DMS53 (cell line): ENCODE data around the gene ADGRG3.

ENCODE experiments used
- DNase-seq: peaks from one replicate; lab custom pipeline; 2025; lab: John Stamatoyannopoulos, UW

Gene ADGRG3

DNA sequence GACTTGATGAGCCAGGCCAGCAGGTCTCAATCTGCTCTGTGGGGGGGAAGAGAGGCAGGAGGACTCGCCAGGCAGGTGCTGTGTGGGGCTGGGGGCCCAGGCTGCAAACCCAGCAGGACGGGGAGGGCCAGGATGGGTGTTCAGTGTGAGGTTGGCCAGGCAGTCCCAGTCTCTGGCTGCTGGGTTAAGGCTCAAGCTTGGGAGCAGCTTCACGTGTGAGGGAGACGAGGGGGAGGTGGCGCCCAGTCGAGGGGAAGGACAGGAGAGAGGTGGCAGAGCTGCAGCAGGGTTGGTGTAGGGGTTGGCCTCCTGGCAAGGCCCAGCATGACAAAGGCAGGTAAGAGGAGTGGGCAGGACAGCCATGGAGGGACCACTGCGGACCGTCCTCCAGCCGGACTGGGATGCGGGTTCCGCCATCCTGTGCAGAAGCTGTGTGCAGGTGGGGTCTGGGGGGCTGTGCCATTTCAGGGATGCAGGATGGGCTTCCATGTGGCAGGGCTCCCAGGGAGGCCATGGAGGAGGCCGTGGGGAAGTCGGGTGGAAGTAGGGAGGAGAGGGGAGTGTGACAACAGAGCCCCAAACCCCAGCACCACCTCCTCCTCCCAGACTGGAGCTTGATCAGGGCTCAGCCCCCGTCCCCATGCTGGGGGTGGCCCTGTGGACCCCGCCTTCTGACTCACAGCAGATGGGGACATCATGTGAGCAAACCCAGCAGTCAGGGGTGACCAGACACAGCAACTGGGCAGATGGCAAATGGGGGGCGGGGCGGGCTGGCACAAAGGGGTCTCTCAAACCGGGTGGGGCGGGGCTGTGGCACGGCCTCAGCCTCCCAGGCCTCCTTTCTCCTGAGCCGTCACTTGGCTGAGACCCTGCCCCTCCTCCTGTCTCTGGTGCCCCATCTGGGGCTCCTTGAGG lies 36.9 kb upstream of the ADGRG3 start:
- no peak for DNase-seq

DNA sequence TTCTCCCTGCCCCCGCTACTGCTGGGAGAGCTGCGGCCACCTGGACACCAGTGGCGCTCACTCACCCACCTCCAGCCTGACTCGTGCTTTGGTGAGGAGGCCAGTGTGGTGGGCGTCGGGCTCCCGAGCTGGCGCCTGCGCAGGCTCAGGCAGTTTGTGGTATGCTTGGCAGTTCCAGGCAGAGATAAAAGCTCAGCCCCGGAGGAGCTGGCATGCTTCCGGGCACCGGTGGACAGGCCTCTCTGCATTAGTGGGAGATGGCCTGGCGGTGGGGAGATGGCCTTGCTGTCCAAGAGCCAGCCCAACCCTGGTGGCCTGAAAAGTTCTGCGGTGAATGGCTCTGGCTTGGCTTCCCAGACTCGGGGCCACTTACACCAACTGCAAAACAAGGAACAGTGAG lies 35.5 kb upstream of the ADGRG3 start:
- no peak for DNase-seq

DNA sequence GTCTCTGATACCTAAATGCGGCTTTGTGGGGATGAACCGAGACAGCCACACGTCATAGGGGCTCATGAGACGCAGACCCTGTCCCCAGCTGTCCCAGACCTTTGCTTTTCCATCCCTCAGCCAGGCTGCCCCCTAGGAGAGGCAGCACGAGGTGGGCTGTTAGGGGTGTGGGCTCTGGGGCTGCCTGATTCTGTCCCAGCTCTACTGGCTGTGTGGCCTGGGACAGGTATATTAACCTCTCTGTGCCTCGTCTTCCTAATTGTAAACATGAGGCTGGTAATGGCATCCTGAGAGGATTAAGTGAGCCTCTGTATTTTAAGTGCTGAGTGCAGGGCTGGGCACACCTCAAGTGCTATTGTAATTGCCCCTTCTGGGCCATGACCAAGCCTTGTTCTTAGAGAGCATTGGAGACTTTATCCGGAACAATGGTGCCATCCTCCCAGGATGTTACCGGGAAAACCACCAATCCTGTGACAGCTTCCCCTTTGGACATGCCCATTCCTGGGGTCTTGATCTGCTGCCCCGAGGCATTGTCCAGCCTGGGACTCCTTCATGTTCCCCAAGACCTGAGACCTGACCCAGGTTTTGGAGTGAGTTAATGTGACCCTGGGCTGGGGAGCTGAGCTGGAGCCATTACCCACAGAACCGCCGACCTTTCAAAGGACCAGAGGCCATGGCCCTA lies 34.6 kb upstream of the ADGRG3 start:
- DNase-seq = no peak

DNA sequence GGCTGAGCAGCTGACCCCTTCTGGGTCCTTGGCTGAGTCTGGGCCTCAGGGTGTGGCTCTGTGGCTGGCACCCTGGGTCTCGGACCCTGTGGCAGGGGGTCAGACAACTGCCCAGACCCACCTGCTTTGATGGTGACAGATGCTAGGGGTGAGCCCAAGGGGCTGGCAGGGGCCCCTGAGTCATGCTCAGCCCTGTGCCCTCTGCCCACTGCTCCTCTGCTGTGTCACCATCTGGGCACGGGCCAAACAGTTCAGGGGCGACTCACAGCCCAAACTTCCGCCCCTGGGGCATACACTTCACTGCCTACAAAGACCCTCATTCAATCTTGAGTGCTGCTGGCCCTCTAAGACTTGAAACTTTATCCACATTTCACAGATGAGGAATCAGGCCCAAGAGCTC lies 33.9 kb upstream of the ADGRG3 start:
- no peak for DNase-seq

DNA sequence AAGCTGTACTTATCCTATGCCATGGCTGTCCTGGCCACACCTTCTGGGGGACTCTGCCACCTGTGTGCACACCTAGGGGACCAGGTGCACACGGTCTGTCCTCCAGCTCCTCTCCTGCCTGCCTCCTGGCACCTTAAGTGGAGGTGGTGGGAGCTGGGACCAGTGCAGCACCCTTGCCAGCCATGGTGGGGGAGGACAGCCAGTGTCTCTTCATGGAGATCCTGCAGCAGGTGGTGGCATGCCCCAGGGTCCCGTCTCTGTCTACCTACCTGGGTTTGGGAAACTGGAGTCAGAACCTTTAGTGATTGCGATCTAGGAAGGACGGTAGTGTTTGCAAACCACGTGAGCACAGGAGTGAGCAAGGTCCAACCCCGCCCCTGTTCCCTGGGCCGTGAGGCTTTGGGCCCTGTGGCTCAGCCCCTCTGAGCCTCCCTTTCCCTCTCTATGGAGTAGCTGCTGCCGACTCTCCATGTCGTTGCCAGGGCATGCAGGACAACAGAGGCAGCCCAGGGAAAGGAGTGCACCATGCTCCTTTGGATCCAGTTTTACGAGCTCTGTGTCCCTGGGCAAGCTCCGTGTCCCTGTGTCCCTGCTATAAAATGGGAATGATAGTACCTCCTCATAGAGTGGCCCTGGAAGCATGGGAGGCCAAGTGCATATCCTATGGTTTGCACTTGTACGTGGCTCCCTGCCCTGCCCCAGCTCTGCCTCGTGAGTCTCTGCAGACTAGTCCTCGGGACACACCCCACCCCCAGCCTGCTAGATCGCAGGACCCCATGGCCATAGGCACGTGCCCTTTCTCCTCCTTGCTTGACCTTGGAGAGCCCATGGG lies 32.6 kb upstream of the ADGRG3 start:
- no peak for DNase-seq

DNA sequence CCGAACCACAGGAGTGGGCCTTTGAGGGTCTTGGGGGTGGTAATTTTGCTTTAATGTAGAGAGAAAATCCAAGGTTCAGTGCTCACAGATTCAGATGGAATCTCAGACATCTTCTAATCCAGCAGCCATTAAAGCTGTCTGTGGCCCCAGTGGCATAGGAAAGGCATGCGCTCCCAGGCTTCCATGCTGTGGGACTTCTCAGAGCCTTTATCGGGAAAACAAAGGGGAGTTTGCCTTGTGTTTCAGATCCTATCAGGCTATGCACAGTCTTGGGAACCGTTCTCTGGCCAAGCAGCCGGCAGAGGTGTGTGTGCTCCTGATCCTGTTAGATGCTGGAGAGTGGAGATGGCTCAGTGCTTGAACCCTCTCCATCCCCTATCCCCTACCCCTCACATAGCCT lies 31.9 kb upstream of the ADGRG3 start:
- DNase-seq = no peak

DNA sequence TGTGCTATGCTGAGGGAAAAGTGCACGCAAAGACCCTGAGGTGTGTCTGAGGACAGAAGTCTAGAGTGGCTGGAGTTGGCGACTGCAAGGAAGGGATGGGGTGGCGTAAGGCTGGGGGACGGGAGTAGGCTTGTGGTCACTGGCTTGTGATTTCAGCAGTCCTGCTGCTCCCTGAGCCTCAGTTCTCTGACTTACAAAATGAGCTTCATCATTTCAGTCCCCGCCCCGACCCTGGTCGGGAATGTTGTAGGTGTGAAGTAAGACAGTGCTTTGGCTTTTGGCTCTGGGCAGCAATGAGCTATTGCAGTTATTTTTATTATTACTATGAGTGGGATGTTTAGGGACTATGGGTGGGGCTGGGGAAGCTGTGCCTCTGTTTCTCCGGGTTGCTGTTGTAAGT lies 31.1 kb upstream of the ADGRG3 start:
- no peak for DNase-seq

DNA sequence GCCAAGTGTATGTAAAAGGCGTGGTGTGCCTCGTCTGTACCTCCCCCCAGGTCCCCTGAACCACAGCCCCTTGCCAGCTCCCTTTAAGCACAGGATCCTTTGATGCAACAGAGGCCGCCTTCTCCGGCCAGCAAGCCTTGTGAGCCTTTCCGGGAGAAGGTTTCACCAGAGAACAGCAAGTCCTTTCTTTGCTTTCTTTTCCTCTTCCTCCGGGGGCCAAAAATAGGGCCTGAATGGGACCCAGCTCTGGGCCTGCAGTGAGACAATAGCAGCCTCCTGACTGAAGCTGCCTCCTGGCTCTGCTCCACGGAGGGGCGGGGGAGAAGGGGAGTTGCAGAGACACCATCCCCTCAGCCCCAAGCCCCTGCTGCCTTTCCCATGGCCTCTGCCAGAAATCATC lies 30.7 kb upstream of the ADGRG3 start:
- DNase-seq = no peak

DNA sequence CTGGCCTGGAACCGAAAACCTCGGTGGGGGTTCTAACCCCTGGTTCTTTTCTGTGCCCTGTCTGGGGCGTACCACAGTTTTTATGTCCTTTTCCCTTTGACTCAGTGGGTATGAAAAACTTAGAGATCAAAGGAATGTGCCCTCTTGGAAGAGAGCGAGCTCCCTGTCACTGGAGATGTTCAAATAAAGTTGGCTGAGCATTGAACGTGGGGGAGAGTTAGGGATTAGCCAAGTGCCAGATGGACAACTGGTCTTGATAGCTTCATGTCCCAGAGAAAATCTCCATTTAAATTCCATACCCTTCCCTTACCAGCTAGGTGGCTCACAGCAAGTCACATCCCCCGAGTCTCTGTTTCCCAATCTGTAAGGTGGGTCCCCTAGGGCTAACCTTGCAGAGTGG lies 30.1 kb upstream of the ADGRG3 start:
- no peak for DNase-seq

DNA sequence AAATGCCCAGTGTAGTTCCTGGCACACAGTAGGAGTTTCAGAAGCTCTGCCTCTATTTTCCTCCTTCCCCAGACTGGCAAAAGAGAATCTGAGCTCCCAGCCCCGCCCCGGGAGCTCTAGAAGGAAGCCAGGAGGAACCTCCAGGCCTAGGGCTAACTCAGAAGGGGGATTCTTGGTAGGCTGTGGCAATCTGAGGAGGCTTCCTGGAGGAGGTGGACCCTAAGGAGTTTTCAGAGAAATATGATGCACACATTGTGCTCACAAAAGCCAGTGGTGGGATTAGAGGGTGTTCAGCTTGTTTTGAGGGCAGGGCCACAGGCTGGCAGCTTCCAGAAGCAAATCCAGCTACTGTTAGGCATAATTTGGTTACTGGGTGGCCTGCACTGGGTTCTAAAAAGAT lies 29.7 kb upstream of the ADGRG3 start:
- no peak for DNase-seq

DNA sequence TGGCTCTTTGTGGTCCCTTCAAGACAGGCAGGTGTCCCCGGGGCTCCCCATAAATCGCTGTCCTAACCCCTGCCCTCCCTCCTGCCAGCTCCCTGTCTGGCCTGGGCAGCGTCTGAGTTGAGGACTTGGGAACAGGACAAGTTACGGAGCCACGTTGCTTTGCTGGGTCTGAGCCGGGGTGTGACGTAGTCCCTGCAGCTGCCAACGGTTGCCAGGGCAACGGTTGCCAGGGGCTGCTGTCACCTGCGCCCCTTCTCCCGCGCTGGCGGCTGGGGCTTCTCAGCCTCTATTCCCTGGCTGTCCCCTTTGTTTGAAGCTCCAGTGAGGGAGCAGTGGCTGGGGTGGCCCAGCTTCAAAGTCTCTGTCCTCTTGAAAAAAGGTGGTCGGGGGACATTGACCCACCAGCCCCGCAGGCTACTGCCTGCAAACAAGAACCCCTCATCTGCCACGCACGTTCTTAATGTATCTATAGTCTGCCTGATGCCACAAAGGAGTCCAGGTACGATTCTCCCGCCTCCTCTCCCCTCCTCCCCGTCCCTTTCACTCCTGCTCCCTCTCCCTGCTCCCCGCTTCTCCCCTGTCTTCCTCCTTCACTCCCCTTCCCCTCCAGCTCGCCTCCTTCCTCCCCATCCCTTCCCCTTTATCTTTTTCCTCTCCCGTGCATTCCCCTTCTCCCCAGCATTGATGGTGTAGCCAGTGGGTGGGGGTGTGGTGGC lies 28.8 kb upstream of the ADGRG3 start:
- peak; percentile 39 for DNase-seq

DNA sequence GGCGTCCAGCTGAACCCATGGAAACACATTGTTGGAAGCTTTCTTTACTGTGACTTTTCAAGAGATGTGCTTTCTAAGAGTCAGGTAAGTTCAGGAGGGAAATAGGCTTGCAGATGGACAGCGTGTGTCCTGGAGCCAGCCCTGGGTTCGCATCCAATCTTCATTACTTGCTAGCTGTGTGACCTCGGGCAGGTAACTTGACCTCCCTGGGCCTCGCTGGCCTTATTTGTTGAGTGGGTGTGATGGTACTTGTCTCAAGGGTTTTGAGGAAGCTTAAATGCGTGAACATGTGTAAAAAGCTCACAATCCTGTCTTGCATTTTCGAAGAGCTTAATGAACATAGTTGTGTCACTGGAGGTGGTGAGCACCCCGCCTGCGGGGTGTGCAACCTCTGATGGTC lies 27.9 kb upstream of the ADGRG3 start:
- no peak for DNase-seq

DNA sequence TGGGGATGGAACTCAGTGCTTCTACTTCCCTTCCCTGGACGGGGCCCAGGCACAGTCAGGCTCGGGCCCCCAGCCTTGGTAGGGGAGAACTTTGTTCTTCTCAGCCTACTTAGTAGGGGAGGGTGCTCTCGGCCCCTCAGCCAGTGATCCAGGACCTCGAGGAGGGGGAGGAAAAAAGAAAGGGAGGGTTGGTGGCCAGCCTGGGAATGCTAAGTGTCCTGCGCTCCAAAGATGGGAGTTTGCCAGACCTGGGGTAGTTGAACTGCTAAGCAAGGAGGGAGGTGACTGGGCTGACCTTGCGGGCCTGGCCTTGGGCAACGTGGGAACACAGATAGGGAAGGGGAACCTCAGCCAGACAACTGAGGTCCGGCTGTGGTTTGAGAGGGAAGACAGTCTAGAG lies 27.5 kb upstream of the ADGRG3 start:
- DNase-seq = no peak

DNA sequence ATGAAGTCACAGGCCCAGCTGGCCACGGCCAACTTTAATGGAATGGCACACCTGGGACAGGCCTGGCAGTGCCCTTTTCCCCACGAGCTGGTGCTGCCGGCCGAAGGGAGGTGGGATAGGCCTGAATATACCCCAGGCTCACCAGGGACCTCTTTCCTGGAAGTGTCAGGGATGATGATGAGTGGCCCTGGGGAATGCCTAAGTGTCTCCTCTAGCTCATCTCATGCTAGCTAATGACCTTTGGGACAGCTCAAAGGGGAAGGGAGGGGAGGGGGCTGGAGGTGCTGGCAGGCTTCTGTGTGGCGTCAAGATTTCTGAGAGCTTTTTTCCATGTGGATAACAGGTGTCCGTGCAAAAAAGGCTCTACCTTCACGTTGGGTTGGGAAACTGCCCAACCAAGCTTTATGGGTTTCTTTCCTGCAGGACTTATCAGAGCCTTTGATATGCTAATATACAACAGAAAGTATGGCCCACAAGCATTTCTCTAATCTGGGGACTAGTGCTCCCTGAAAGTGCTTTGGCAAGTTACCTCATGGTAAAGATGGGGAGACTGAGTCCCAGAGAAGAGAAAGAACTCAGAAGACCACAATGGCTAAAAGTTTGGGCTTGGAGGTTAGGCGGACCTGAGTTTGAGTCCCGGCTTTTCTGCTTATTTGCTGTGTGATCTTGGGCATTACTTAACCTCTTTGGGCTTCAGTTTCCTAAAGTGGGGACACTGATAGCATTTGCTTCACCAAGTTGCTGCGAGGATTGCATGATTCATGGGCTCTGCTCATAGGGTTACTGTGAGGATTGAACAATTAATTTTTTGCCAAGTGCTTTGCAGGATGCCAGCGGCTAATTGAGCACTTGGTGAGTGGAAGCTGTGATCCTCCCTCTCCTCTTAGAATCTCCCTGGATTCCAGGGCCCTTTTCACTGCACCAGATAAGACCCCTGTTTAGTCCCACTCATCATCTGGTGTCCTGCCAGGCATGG lies 25.7 kb upstream of the ADGRG3 start:
- DNase-seq = no peak

DNA sequence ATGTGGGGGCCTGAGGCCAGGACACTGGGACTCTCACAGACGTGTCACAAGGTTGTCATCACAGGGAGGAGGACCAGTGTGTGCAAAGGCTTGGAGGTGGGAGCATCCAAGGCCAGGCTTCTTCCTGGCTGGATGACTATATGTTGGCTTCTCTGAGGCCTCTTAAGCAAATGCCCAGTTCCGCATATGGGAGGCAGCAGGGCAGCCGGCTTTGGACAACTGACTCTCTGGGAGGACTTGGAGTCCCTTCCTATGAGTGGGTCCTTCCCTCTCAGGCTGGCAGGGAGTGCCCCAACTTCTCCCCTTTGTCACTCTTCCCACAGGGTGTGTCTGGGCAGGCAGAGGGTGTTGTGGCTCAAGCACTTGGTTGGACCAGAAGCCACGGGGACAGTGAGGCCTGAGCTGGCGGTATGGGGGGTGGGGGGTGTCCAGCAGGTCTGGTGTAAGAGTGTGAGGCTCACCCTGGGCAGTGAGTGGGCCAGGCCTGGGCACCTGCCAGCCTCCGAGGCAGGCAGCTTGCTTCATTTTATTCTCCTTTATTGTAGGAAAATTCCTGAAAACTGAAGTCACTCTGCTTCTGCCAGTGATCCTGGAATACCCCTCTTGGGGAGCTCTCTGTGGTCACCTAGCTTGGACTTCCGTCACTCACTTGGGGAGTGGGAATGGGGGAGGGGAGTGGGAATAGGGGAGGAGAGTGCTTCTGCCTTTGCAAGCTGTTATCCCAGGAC lies 24.8 kb upstream of the ADGRG3 start:
- DNase-seq = no peak

DNA sequence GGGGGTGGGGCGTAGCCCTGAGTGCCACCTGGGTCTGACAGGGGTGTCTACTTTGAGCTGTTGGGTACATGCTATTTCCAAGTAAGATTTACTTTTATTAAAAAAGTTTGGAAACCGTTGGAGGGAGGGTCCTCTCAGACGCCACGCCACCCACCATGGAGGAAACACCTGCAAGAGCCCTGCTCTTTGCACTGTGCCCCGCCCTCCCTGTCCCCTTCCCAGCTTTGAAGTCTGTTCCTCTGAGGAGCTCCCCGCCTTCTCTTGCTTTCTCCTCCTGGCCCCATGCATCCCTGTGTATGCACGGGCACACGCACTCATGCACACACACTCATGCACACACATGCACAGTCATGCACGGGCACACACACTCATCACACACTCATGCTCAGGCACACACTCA lies 24.2 kb upstream of the ADGRG3 start:
- no peak for DNase-seq

DNA sequence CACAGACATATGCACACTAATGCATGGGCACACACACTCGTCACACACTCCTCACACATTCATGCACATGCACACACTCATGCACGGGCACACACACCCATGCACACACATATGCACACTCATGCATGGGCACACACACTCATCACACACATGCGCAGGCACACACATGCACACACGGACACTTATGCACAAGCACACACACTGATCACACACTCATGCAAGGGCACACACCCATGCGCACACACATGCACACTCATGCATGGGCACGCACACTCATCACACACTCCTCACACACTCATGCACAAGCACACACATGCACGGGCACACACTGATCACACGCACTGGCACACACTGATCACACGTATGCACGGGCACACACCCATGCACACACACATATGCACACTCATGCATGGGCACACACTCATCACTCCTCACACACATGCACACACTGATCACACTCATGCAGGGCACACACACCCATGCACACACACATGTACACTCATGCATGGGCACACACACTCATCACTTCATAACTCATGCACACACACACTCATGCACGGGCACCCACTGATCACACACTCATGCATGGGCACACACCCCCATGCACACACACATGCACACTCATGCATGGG lies 23.6 kb upstream of the ADGRG3 start:
- no peak for DNase-seq

DNA sequence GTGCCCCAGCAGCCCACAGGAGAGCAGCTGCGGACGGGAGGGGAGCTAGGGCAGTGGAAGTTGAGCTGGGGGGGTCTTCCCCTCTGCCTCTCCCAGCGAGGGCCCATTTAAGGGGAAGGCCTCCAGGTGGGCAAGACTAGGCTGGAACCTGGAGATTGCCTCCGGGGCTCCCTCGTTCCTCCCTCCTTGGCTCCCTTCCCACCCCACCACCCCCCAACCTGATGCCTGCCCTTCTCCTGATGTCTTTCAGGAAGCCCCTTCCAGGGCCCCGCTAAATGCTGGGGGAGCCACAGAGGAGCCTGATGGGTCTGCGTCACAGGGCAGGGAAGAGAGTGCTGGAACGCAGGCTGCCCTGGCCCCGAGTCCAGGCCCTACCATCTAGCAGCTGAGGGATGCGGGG lies 22.9 kb upstream of the ADGRG3 start:
- DNase-seq = no peak

DNA sequence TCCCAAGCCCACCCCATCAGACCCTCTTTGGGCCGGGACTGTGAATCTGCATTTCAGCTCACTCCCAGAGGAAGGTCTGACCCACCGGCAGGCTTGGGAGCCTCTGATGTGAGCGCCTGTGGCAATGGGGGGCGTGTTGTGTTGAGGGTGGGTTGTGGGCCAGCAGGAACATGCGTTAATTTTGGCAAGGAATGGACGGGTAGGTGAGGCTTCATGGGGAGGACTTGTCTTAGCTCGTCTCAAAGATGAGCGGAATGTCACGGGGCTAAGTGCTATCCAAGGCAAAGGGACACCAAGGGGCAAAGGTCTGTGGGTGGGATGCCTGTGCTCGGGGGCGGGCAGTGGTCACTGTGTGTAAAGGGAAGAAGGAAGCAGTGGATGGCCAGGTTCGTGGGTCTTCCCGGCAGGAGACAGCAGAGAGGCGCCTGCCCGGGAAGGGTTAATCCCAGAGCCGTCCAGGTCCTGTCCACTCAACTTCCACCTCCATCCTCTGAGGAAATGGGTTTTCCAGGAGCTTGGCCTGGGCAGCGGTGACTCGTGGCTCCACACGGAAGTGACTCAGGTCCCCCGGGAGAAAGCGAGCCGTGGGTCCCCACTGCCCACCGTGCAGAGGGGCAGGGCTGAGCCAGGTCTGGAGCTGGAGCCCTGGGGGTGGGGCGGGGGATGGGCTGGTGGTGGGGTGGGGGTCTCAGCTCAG lies 22.3 kb upstream of the ADGRG3 start:
- DNase-seq = no peak
